ENCODE measurements around the gene ACTL6B. TPM values are rescaled to one million over a fixed set of nuclear protein-coding genes. Genes with fewer than 3 reads are reported as not detected.
A peak's percentile ranks its signal among the peaks of the same experiment; 100 is the strongest.

The ACTL6B gene
- total RNA-seq, 2 donors from 2014 or later, result not detected

DNA sequence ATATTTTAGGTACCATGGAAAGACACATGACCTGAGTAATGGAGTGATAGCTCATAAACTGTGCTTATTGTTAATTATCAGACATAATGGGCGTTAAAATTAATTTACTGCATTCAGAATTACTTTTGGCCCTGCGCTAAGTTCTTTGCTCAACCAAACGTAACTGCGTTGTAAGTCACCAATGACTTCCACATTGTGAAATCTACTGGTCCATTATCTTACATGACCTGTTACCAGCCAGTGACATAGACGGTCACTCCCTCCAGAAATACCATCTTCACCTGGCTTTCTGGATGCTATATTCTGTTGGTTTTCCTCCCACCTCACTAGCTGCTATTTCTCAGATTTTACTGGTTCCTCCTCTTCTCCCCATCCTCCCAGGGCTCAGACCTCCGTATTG, 42.8 kb upstream of the ACTL6B start:
- H3K4me1 Mint-ChIP-seq, result no peaks in the 10 kb centered on the region
- Histone ChIP-seq H3K9me3 (ENCODE audit: control insufficient read depth, low read length) (no peaks in the 10 kb centered on the region), H3K4me3 (ENCODE audit: low read length) (no peak overlapping the region), H3K27ac (ENCODE audit: low read depth, low read length) (no peak overlapping the region), H3K9ac (ENCODE audit: extremely low read depth, low read length, poor library complexity, severe bottlenecking) (no peak overlapping the region), H3K36me3 (ENCODE audit: control insufficient read depth, insufficient read depth, low read length) (no peaks in the 10 kb centered on the region), H3K4me1 (ENCODE audit: control insufficient read depth, insufficient read depth, low read length) (no peaks in the 10 kb centered on the region), H3K27me3 (ENCODE audit: control insufficient read depth, insufficient read depth, low read length, poor library complexity, severe bottlenecking) (no peaks in the 10 kb centered on the region)
- no peak for DNase-seq
- H3K27ac Mint-ChIP-seq, result no peak overlapping the region
- no peak overlapping the region for H3K4me3 Mint-ChIP-seq
- WGBS, 2 experiments (ENCODE audit: insufficient coverage in 1 of 2, insufficient read length in 1 of 2), result 89 to 92% methylated on average over 6 of the region's 6 CpGs
- TF ChIP-seq, protein P1, sequence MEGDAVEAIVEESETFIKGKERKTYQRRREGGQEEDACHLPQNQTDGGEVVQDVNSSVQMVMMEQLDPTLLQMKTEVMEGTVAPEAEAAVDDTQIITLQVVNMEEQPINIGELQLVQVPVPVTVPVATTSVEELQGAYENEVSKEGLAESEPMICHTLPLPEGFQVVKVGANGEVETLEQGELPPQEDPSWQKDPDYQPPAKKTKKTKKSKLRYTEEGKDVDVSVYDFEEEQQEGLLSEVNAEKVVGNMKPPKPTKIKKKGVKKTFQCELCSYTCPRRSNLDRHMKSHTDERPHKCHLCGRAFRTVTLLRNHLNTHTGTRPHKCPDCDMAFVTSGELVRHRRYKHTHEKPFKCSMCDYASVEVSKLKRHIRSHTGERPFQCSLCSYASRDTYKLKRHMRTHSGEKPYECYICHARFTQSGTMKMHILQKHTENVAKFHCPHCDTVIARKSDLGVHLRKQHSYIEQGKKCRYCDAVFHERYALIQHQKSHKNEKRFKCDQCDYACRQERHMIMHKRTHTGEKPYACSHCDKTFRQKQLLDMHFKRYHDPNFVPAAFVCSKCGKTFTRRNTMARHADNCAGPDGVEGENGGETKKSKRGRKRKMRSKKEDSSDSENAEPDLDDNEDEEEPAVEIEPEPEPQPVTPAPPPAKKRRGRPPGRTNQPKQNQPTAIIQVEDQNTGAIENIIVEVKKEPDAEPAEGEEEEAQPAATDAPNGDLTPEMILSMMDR (conservative IDR thresholded peaks at IDR 0.05), result no peak
- no peaks in the 10 kb centered on the region for H3K9me3 Mint-ChIP-seq
- no peaks in the 10 kb centered on the region for H3K36me3 Mint-ChIP-seq (ENCODE audit: low read depth)
- H3K27me3 Mint-ChIP-seq (ENCODE audit: insufficient read depth), result peaks cover 8% of the 10 kb centered on the region

DNA sequence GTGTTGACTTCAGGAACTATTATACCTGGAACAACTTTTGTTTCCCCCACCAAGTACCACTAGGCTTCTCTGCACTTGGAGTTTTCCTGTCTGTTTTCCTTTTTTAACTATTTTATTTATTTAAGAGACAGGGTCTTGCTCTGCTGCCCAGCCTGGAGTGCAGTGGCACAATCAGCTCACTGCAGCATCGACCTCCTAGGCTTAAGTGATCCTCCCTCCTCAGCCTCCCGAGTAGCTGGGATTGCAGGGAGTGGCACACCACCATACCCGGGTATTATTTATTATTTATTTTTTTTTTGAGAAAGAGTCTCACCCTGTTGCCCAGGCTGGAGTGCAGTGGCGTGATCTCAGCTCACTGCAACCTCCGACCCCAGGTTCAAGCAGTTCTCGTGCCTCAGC, 39.9 kb upstream of the ACTL6B start:
- Mint-ChIP-seq H3K9me3 (no peaks in the 10 kb centered on the region), H3K27ac (peak overlapping the region; percentile 56), H3K4me1 (peaks cover 17% of the 10 kb centered on the region), H3K27me3 (ENCODE audit: insufficient read depth) (peaks cover 8% of the 10 kb centered on the region), H3K36me3 (ENCODE audit: low read depth) (no peaks in the 10 kb centered on the region), H3K4me3 (no peak overlapping the region)
- TF ChIP-seq, protein P1 (conservative IDR thresholded peaks at IDR 0.05), result no peak
- 74 to 88% methylated on average over 3 to 6 of the region's 6 CpGs for WGBS, 2 experiments (ENCODE audit: insufficient coverage in 1 of 2, insufficient read length in 1 of 2)
- no peak overlapping the region for H3K27ac ChIP-seq (ENCODE audit: low read depth, low read length)
- H3K36me3 ChIP-seq (ENCODE audit: control insufficient read depth, insufficient read depth, low read length), result no peaks in the 10 kb centered on the region
- no peaks in the 10 kb centered on the region for H3K9me3 ChIP-seq (ENCODE audit: control insufficient read depth, low read length)
- no peaks in the 10 kb centered on the region for H3K27me3 ChIP-seq (ENCODE audit: control insufficient read depth, insufficient read depth, low read length, poor library complexity, severe bottlenecking)
- no peak overlapping the region for H3K4me3 ChIP-seq (ENCODE audit: low read length)
- peaks cover 10% of the 10 kb centered on the region for H3K4me1 ChIP-seq (ENCODE audit: control insufficient read depth, insufficient read depth, low read length)
- no peak for DNase-seq
- no peak overlapping the region for H3K9ac ChIP-seq (ENCODE audit: extremely low read depth, low read length, poor library complexity, severe bottlenecking)

DNA sequence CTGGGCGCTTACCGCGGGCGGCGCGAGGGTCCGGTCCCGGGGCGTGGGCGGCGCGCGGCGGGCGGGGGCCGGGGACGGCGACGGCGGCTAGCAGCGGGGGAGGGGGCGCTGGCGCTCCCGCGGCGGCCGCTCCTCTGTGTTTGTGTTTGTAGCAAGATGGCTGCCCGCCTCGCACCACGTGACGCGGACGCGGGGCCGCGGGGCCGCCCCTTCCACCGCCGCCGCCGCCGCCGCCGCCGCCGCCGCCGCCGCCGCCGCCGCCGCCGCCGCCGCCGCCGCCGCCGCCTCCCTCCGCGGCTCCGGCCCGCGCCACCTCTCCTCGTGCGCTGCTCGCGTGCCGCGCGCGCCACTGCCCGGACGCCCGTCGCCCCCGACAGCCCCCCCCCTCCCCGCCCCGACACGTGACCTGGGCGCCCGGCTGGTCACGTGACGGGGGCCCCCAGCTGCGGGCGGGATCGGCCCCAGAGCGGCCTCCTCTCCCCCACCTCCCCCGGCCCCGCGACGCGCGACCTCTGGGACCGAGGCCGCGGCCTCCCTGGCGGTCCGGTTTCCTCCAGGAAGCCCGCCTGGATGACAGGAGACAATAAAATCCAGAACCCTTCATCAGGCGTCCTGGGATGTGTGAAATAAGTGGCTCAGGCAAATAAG, 38.0 kb upstream of the ACTL6B start, which contains the start of gene GIGYF1:
TSS of gene GIGYF1 (minus strand) at position 153 of the 648 bp plus-strand sequence. CDS start 6,012 bp downstream, outside the sequence.
- peak within 1 kb of the TSS; percentile 32 for H3K27ac ChIP-seq (ENCODE audit: low read depth, low read length)
- WGBS, 2 experiments (ENCODE audit: insufficient coverage in 1 of 2, insufficient read length in 1 of 2), result 1 to 14% methylated on average over 5 to 92 of the region's 102 CpGs
- H3K9ac ChIP-seq (ENCODE audit: extremely low read depth, low read length, poor library complexity, severe bottlenecking), result peak within 1 kb of the TSS; percentile 78
- no peaks in the 10 kb centered on the region for H3K27me3 ChIP-seq (ENCODE audit: control insufficient read depth, insufficient read depth, low read length, poor library complexity, severe bottlenecking)
- TF ChIP-seq, protein P1 (conservative IDR thresholded peaks at IDR 0.05), result no peak
- DNase-seq, result peak; percentile 87
- peak within 1 kb of the TSS; percentile 96 for H3K27ac Mint-ChIP-seq
- peaks cover 8% of the 10 kb centered on the region for H3K27me3 Mint-ChIP-seq (ENCODE audit: insufficient read depth)
- H3K36me3 Mint-ChIP-seq (ENCODE audit: low read depth), result peaks cover 5% of the 10 kb centered on the region
- peaks cover 8% of the 10 kb centered on the region for H3K36me3 ChIP-seq (ENCODE audit: control insufficient read depth, insufficient read depth, low read length)
- peak within 1 kb of the TSS; percentile 94 for H3K4me3 ChIP-seq (ENCODE audit: low read length)
- peaks cover 12% of the 10 kb centered on the region for H3K4me1 ChIP-seq (ENCODE audit: control insufficient read depth, insufficient read depth, low read length)
- H3K4me1 Mint-ChIP-seq, result peaks cover 19% of the 10 kb centered on the region
- peak within 1 kb of the TSS; percentile 92 for H3K4me3 Mint-ChIP-seq
- H3K9me3 Mint-ChIP-seq, result no peaks in the 10 kb centered on the region
- no peaks in the 10 kb centered on the region for H3K9me3 ChIP-seq (ENCODE audit: control insufficient read depth, low read length)
